Measurements from ENCODE around the gene AGBL4. TPM values are rescaled to one million over a fixed set of nuclear protein-coding genes. Genes with fewer than 3 reads are reported as not detected.
"Not testable (repeated sequence)": the region's sequence is repeated elsewhere in the genome, so short reads cannot be mapped to it uniquely, and the experiment has no call there.

Gene AGBL4
- polyA plus RNA-seq, 1 experiment: not detected

DNA sequence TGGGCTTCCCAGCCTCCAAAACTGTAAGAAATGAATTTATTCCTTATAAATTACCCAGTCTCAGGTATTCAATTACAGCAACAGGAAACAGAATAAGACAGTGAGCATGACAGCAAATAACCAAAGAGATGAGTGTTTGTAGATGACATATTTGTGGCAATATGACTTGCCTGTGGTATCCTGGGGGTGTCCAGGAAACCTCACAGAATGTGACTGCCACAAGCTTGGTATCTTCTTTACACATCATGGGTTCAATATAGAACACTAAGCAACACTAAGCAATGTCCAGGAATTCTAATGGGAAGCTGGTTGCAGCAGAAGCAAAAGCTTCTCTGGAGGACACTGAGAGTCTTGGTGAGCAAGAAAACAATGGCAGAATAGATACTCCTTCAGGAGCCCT is 1010.7 kb downstream of the AGBL4 start:
- Histone ChIP-seq H3K27me3 (ENCODE audit: control insufficient read depth, insufficient read depth, low read length) (no peaks in the 10 kb centered on the region), H3K27ac (ENCODE audit: low read depth, low read length) (no peak overlapping the region), H3K9me3 (ENCODE audit: control insufficient read depth, insufficient read depth, low read length) (peaks cover 7% of the 10 kb centered on the region), H3K4me3 (ENCODE audit: low read depth, low read length) (no peak overlapping the region)
- CTCF ChIA-PET: no interaction called here
- TF ChIP-seq, protein P1, sequence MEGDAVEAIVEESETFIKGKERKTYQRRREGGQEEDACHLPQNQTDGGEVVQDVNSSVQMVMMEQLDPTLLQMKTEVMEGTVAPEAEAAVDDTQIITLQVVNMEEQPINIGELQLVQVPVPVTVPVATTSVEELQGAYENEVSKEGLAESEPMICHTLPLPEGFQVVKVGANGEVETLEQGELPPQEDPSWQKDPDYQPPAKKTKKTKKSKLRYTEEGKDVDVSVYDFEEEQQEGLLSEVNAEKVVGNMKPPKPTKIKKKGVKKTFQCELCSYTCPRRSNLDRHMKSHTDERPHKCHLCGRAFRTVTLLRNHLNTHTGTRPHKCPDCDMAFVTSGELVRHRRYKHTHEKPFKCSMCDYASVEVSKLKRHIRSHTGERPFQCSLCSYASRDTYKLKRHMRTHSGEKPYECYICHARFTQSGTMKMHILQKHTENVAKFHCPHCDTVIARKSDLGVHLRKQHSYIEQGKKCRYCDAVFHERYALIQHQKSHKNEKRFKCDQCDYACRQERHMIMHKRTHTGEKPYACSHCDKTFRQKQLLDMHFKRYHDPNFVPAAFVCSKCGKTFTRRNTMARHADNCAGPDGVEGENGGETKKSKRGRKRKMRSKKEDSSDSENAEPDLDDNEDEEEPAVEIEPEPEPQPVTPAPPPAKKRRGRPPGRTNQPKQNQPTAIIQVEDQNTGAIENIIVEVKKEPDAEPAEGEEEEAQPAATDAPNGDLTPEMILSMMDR (IDR thresholded peaks at IDR 0.05; ENCODE audit: low read depth, low read length): no peak
- no peak for DNase-seq (ENCODE audit: low read depth, low spot score)
- POLR2A ChIA-PET: no interaction called here

DNA sequence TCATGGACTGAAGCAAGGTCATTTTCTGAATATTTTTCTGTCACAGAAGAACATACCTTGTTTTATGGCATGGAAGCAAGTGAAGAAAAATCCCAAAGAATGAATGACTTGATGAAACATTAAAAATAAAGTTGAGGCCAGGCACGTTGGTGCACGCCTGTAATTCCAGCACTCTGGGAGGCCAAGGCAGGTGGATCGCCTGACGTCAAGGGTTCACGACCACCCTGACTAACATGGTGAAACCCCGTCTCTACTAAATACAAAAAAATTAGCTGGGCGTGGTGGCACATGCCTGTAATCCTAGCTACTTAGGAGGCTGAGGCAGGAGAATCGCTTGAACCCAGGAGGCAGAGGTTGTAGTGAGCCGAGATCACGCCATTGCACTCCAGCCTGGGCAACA is 1020.8 kb downstream of the AGBL4 start:
- H3K9me3 ChIP-seq (ENCODE audit: control insufficient read depth, insufficient read depth, low read length); DNase-seq (ENCODE audit: low read depth, low spot score); POLR2A ChIA-PET; H3K4me3 ChIP-seq (ENCODE audit: low read depth, low read length); H3K27me3 ChIP-seq (ENCODE audit: control insufficient read depth, insufficient read depth, low read length); H3K27ac ChIP-seq (ENCODE audit: low read depth, low read length); CTCF ChIA-PET: not testable (repeated sequence)

DNA sequence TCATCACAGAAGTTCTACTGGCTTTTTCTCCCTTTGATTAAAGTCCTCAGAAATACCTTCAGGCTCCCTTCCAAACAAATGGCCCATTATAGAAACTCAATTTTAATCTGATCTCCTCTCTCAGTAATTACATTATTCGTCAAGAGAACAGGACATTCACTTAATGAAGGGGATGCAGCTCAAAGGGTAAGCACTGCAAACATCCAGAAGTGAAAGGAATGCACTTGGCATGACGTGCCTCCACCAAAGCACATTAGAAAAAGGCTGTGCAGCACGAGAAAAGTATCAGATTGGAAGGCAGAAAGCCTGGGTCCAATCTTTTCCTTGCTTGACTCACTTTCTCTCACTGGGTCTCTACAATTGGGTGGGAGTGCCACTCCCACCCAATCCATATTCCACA is 1024.4 kb downstream of the AGBL4 start:
- ChIA-PET CTCF (no interaction called here), POLR2A (no interaction called here)
- TF ChIP-seq, protein P1 (IDR thresholded peaks at IDR 0.05; ENCODE audit: low read depth, low read length): no peak
- no peak for DNase-seq (ENCODE audit: low read depth, low spot score)
- peaks cover 5% of the 10 kb centered on the region; the same call in 1 of the 2 replicates for H3K9me3 ChIP-seq (ENCODE audit: control insufficient read depth, insufficient read depth, low read length)
- H3K27me3 ChIP-seq (ENCODE audit: control insufficient read depth, insufficient read depth, low read length): no peaks in the 10 kb centered on the region
- no peak overlapping the region for H3K27ac ChIP-seq (ENCODE audit: low read depth, low read length)
- H3K4me3 ChIP-seq (ENCODE audit: low read depth, low read length): no peak overlapping the region

DNA sequence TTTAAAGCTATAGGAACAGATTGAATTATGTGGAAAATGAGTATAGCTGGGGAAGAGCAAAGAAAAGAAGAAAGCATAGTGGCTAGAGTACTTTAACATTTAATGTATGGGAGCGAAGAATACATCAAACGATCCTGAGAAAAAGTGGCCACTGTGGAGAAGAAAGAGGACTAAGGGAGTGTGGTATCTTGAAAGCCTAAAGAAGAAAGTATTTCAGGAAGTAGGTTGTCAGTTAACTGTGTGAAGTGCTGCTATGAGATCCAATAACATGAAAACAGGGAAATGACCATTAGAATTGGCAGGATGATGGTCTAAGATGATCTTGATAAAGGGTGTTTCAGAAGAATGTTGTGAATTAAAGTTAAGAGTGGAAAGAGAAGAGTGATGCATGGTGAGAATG is 1027.4 kb downstream of the AGBL4 start:
- H3K27ac ChIP-seq (ENCODE audit: low read depth, low read length): no peak overlapping the region
- no peak for DNase-seq (ENCODE audit: low read depth, low spot score)
- TF ChIP-seq, protein P1 (IDR thresholded peaks at IDR 0.05; ENCODE audit: low read depth, low read length): no peak
- H3K27me3 ChIP-seq (ENCODE audit: control insufficient read depth, insufficient read depth, low read length): no peaks in the 10 kb centered on the region
- no peak overlapping the region for H3K4me3 ChIP-seq (ENCODE audit: low read depth, low read length)
- CTCF ChIA-PET: no interaction called here
- peaks cover 9% of the 10 kb centered on the region for H3K9me3 ChIP-seq (ENCODE audit: control insufficient read depth, insufficient read depth, low read length)
- POLR2A ChIA-PET: no interaction called here

DNA sequence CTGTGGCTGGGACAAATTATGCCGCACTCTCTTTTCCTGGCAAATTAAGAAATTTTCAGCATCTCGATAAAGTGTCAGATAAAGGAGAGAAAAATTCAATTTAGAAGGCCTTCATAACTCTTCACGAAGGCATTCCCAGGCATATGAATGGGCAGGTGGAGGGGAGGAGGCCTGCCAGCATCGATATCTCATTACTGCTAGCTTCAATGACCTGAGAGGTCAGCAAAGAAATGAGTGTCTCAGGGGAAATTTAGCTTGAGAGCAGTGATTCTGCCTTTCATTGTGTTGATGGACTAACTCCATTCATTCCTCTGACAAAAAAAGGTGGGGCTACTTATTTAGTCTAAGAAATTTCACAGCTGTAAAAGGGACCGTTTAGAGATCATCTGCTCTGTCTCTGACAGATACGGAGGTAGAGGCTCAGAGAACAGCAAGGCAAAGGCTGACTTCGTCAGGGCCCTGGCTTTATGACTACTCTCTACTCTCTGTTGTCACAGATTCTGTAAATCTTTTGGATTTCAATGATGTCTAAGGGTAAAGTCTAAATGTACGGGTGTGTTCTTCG is 1035.0 kb downstream of the AGBL4 start:
- Histone ChIP-seq H3K4me3 (ENCODE audit: low read depth, low read length) (no peak overlapping the region), H3K27ac (ENCODE audit: low read depth, low read length) (no peak overlapping the region), H3K27me3 (ENCODE audit: control insufficient read depth, insufficient read depth, low read length) (no peaks in the 10 kb centered on the region), H3K9me3 (ENCODE audit: control insufficient read depth, insufficient read depth, low read length) (peaks cover 4% of the 10 kb centered on the region)
- DNase-seq (ENCODE audit: low read depth, low spot score): no peak
- TF ChIP-seq, protein P1 (IDR thresholded peaks at IDR 0.05; ENCODE audit: low read depth, low read length): no peak
- CTCF ChIA-PET: no interaction called here
- POLR2A ChIA-PET: no interaction called here

DNA sequence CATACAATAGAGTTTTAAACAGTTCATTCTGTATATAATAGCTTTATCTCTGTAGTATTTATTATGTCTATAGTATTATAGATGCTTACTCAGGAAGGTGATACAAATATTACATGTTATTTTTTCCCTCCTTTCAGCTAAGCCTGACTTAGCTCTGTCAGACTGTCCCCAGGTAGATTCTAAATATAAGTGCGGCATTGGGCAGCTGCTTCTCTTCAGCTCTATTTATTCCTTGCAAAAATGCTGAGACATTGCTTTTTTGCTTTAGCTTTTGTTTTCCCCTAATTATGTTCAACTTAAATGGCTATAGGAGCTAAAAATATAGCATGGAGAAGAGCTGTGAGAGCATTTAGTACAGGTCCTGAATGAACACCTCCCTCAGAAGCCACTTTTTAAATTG is 1043.8 kb downstream of the AGBL4 start:
- TF ChIP-seq, protein P1 (IDR thresholded peaks at IDR 0.05; ENCODE audit: low read depth, low read length): no peak
- ChIA-PET POLR2A (no interaction called here), CTCF (no interaction called here)
- Histone ChIP-seq H3K27ac (ENCODE audit: low read depth, low read length) (no peak overlapping the region), H3K9me3 (ENCODE audit: control insufficient read depth, insufficient read depth, low read length) (no peaks in the 10 kb centered on the region), H3K27me3 (ENCODE audit: control insufficient read depth, insufficient read depth, low read length) (no peaks in the 10 kb centered on the region), H3K4me3 (ENCODE audit: low read depth, low read length) (no peak overlapping the region)
- no peak for DNase-seq (ENCODE audit: low read depth, low spot score)

All from AG04450 (cell line).